Parathyroid adenoma (tissue), 2 donors: Measurements from ENCODE around the gene MLIP.

Experiments
- H2AFZ ChIP-seq: fragments of 300-600 bp; sonication (generic); one replicate; pipeline ENCODE4 v1.7.0; 2017; ENCODE audit warnings: antibody characterized with exemption, mild to moderate bottlenecking
- H3K27ac ChIP-seq: fragments of 300-600 bp; sonication (generic); one replicate; pipeline ENCODE4 v1.7.0; 2017
- H3K27me3 ChIP-seq: fragments of 300-600 bp; sonication (generic); one replicate; pipeline ENCODE4 v1.7.0; 2017; ENCODE audit warnings: low read length; ENCODE audit not compliant: control insufficient read depth, insufficient read depth
- H3K36me3 ChIP-seq: fragments of 300-600 bp; sonication (generic); one replicate; pipeline ENCODE4 v1.7.0; 2017; ENCODE audit warnings: low read length; ENCODE audit not compliant: control insufficient read depth, insufficient read depth
- H3K4me1 ChIP-seq: fragments of 300-600 bp; sonication (generic); one replicate; pipeline ENCODE4 v1.7.0; 2017; ENCODE audit warnings: control low read depth
- H3K4me2 ChIP-seq: fragments of 300-600 bp; sonication (generic); one replicate; pipeline ENCODE4 v1.7.0; 2017; ENCODE audit warnings: low read length
- H3K4me3 ChIP-seq: fragments of 300-600 bp; sonication (generic); one replicate; pipeline ENCODE4 v1.7.0; 2017; ENCODE audit warnings: low read depth, low read length
- H3K79me2 ChIP-seq: fragments of 300-600 bp; sonication (generic); one replicate; pipeline ENCODE4 v1.7.0; 2017; ENCODE audit warnings: control low read depth
- H3K9ac ChIP-seq: fragments of 300-600 bp; sonication (generic); one replicate; pipeline ENCODE4 v1.7.0; 2017; ENCODE audit warnings: mild to moderate bottlenecking
- H3K9me3 ChIP-seq: fragments of 300-600 bp; sonication (generic); one replicate; pipeline ENCODE4 v1.7.0; 2017; ENCODE audit warnings: low read length; ENCODE audit not compliant: control insufficient read depth
- CTCF ChIP-seq: fragments of 300-600 bp; sonication (generic); IDR thresholded peaks from one replicate; pipeline ENCODE4 v1.7.0; 2017; ENCODE audit warnings: antibody characterized with exemption, mild to moderate bottlenecking
- donor health status: primary hyperparathyroidism.

MLIP gene

GRCh38 chr6:54264581-54265272, 153.5 kb downstream of the MLIP start:
- H3K4me1 ChIP-seq, result no peaks in the 10 kb centered on the region
- H3K9me3 ChIP-seq, result no peaks in the 10 kb centered on the region
- no peaks in the 10 kb centered on the region for H3K36me3 ChIP-seq
- no peak overlapping the region for H3K9ac ChIP-seq
- H3K79me2 ChIP-seq, result no peaks in the 10 kb centered on the region
- no peak overlapping the region for H3K4me3 ChIP-seq
- no peak overlapping the region for H3K4me2 ChIP-seq
- H3K27ac ChIP-seq, result no peak overlapping the region
- TF ChIP-seq CTCF, result no peak
- H3K27me3 ChIP-seq, result no peaks in the 10 kb centered on the region
- no peak overlapping the region for H2AFZ ChIP-seq

GRCh38 chr6:54266400-54266923, 155.2 kb downstream of the MLIP start:
- Histone ChIP-seq H3K9me3 (no peaks in the 10 kb centered on the region), H3K36me3 (no peaks in the 10 kb centered on the region), H3K4me1 (no peaks in the 10 kb centered on the region), H3K9ac (no peak overlapping the region), H3K4me2 (no peak overlapping the region), H3K79me2 (no peaks in the 10 kb centered on the region), H2AFZ (no peak overlapping the region), H3K4me3 (no peak overlapping the region), H3K27ac (no peak overlapping the region), H3K27me3 (no peaks in the 10 kb centered on the region)
- no peak for TF ChIP-seq CTCF

- Histone ChIP-seq H3K9ac (no peak overlapping the region), H3K4me2 (no peak overlapping the region)
- no peak for TF ChIP-seq CTCF
Observed at GRCh38 chr6:54267798-54268197, 156.6 kb downstream of the MLIP start.

GRCh38 chr6:54273214-54273820, 162.1 kb downstream of the MLIP start:
- no peak overlapping the region for H2AFZ ChIP-seq
- H3K27me3 ChIP-seq, result no peaks in the 10 kb centered on the region
- no peak overlapping the region for H3K9ac ChIP-seq
- no peaks in the 10 kb centered on the region for H3K4me1 ChIP-seq
- TF ChIP-seq CTCF, result no peak
- no peak overlapping the region for H3K4me2 ChIP-seq
- no peak overlapping the region for H3K27ac ChIP-seq
- no peak overlapping the region for H3K4me3 ChIP-seq
- no peaks in the 10 kb centered on the region for H3K9me3 ChIP-seq
- no peaks in the 10 kb centered on the region for H3K36me3 ChIP-seq
- H3K79me2 ChIP-seq, result no peaks in the 10 kb centered on the region

More at GRCh38 chr6:54267798-54268197, 156.6 kb downstream of the MLIP start:
- Histone ChIP-seq H3K27ac (no peak overlapping the region), H3K4me3 (no peak overlapping the region), H3K36me3 (no peaks in the 10 kb centered on the region), H3K4me1 (no peaks in the 10 kb centered on the region), H3K27me3 (no peaks in the 10 kb centered on the region), H3K79me2 (no peaks in the 10 kb centered on the region), H3K9me3 (no peaks in the 10 kb centered on the region), H2AFZ (no peak overlapping the region)
